Immature natural killer cell (primary cell): ENCODE results near the gene IDH3B. TPM values are rescaled to one million over a fixed set of nuclear protein-coding genes. Genes with fewer than 3 reads are reported as not detected.

Experiments
- DNase-seq, 3 donors: peaks; one replicate each; pipeline ENCODE4 v3.0.0; 2022; ENCODE audit warnings: mixed read lengths in 1 of 3
- H3K27ac Mint-ChIP-seq, 6 donors: one replicate each; pipeline ENCODE4 v1.8.0; 2020; ENCODE audit warnings: mixed read lengths in 6 of 6, mild to moderate bottlenecking in 5 of 6, inconsistent platforms in 4 of 6, moderate library complexity in 3 of 6
- H3K27me3 Mint-ChIP-seq, 3 donors: one replicate each; pipeline ENCODE4 v1.8.0; 2020 to 2021; ENCODE audit warnings: low read depth in 3 of 3, mild to moderate bottlenecking in 3 of 3, mixed read lengths in 3 of 3, moderate library complexity in 3 of 3, inconsistent platforms in 1 of 3
- H3K36me3 Mint-ChIP-seq, 3 donors: one replicate each; pipeline ENCODE4 v1.8.0; 2020; ENCODE audit warnings: mixed read lengths in 3 of 3, inconsistent platforms in 2 of 3, mild to moderate bottlenecking in 2 of 3
- H3K4me1 Mint-ChIP-seq, 2 donors: one replicate each; pipeline ENCODE4 v1.8.0; 2020; ENCODE audit warnings: inconsistent platforms in 2 of 2, mild to moderate bottlenecking in 2 of 2, mixed read lengths in 2 of 2, moderate library complexity in 1 of 2
- H3K4me3 Mint-ChIP-seq, 5 donors: one replicate each; pipeline ENCODE4 v1.8.0; 2020; ENCODE audit warnings: mild to moderate bottlenecking in 5 of 5, mixed read lengths in 5 of 5, inconsistent platforms in 3 of 5, moderate library complexity in 3 of 5
- H3K9me3 Mint-ChIP-seq, 6 donors: one replicate each; pipeline ENCODE4 v1.8.0; 2020; ENCODE audit warnings: mild to moderate bottlenecking in 6 of 6, mixed read lengths in 6 of 6, inconsistent platforms in 4 of 6, moderate library complexity in 3 of 6
- polyA plus RNA-seq, 3 donors: library from polyadenylated mRNA; unstranded; fragments of 300-500 nt; fragmentation: Illumina TruSeq; gene quantifications; one replicate each; pipeline ENCODE4 v1.2.3, GENCODE V29; 2021

IDH3B gene
- polyA plus RNA-seq, 3 donors from 2014 or later: 110 to 185 (median 133) TPM

GRCh38 chr20:2612073-2612472, 51.9 kb downstream of the IDH3B start:
- H3K27me3 Mint-ChIP-seq: peaks cover 10 to 17% (median 16%) of the 10 kb centered on the region in 3 donors
- H3K4me3 Mint-ChIP-seq: no peak overlapping the region
- H3K36me3 Mint-ChIP-seq: peaks cover 0 to 4% (median 0%) of the 10 kb centered on the region in 3 donors
- no peaks in the 10 kb centered on the region for H3K4me1 Mint-ChIP-seq
- DNase-seq: no peak
- no peak overlapping the region for H3K27ac Mint-ChIP-seq
- H3K9me3 Mint-ChIP-seq: peaks cover 4 to 11% (median 5%) of the 10 kb centered on the region in 6 donors

GRCh38 chr20:2610941-2611720, 52.9 kb downstream of the IDH3B start:
- DNase-seq: no peak
- Mint-ChIP-seq H3K36me3 (peaks cover 0 to 6% (median 0%) of the 10 kb centered on the region in 3 donors), H3K27ac (no peak overlapping the region), H3K4me3 (no peak overlapping the region), H3K4me1 (no peaks in the 10 kb centered on the region), H3K27me3 (peaks cover 9 to 15% (median 15%) of the 10 kb centered on the region in 3 donors), H3K9me3 (peaks cover 8 to 16% (median 13%) of the 10 kb centered on the region in 6 donors)

- H3K27me3 Mint-ChIP-seq: peaks cover 9 to 15% (median 13%) of the 10 kb centered on the region in 3 donors
- H3K4me1 Mint-ChIP-seq: no peaks in the 10 kb centered on the region
- H3K4me3 Mint-ChIP-seq: no peak overlapping the region
- H3K36me3 Mint-ChIP-seq: peaks cover 0 to 6% (median 0%) of the 10 kb centered on the region in 3 donors
- peaks cover 8 to 20% (median 13%) of the 10 kb centered on the region in 6 donors for H3K9me3 Mint-ChIP-seq
- no peak overlapping the region for H3K27ac Mint-ChIP-seq
- DNase-seq: no peak
Observed at GRCh38 chr20:2610326-2610725, 53.7 kb downstream of the IDH3B start.

Other genes starting within 250 kb of the IDH3B start
- gene SNRPB, start 193.4 kb downstream of the IDH3B start, polyA plus RNA-seq: 100 to 1,000 TPM; 351 to 390 (median 365) TPM
- gene ZNF343, start 155.3 kb downstream of the IDH3B start, polyA plus RNA-seq: 1 to 10 TPM in 2 of 3 donors, not detected in 1; 2.7 to 5.1 TPM
- under 1 TPM in 1 of 3 donors, not detected in 2; 0.22 TPM for gene TMC2, start 127.6 kb downstream of the IDH3B start, polyA plus RNA-seq
- gene NOP56, start 11.6 kb downstream of the IDH3B start, polyA plus RNA-seq: 10 to 100 TPM; 69.5 to 94.8 (median 71.2) TPM
- 1 to 10 TPM; 1.3 to 1.8 (median 1.7) TPM for gene EBF4, start 28.6 kb upstream of the IDH3B start, polyA plus RNA-seq
- 1 to 10 TPM in 1 of 3 donors, under 1 TPM in 1, not detected in 1; 0.74 to 1.2 TPM for gene CPXM1, start 136.4 kb upstream of the IDH3B start, polyA plus RNA-seq
- gene C20orf141, start 150.8 kb upstream of the IDH3B start, polyA plus RNA-seq: not detected
- not detected for gene TMEM239, start 152.1 kb upstream of the IDH3B start, polyA plus RNA-seq
- gene PCED1A, start 176.4 kb upstream of the IDH3B start, polyA plus RNA-seq: 10 to 100 TPM; 21.9 to 24.1 (median 23.4) TPM
- 10 to 100 TPM; 61.8 to 81.3 (median 76.5) TPM for gene VPS16, start 176.5 kb upstream of the IDH3B start, polyA plus RNA-seq
- gene PTPRA, start 209.3 kb upstream of the IDH3B start, polyA plus RNA-seq: 10 to 100 TPM; 39.5 to 63.5 (median 60.0) TPM